ENCODE measurements around the gene ATP6V0E2.

DNA sequence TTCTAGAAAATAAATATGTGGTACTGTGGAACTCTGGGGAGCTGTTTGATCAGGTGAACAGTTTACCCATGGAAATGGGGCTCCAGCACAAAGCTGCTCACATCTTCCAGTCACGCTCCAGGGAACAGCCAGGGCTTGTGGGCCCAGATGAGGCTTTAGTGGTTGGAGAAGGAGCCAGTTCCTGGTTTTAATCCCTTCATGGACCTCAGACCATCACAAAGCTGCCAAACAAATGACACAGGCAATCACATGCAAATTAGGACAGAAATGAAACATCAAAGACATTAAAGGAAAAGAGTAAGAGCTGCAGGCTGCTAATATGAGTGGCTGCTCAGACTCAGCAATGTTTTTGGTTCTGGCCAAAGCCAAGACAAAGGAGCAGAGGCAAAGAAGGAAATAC, 2.2 kb upstream of the ATP6V0E2 start:
- TF ChIP-seq CTCF (IDR thresholded peaks at IDR 0.05) (no peak), POLR2A (IDR thresholded peaks at IDR 0.05) (no peak)
